RCC 7860 (cell line): Measurements from ENCODE around the gene VTN.

ENCODE experiments used
- DNase-seq: peaks from one replicate; pipeline ENCODE4 v3.0.0-alpha.2; 2015; ENCODE audit warnings: low spot score
- FAIRE-seq: peaks from 2 replicates; lab custom pipeline; 2012; peaks lifted over from hg19 to GRCh38; lab: Jason Lieb, UNC

VTN gene, protein sequence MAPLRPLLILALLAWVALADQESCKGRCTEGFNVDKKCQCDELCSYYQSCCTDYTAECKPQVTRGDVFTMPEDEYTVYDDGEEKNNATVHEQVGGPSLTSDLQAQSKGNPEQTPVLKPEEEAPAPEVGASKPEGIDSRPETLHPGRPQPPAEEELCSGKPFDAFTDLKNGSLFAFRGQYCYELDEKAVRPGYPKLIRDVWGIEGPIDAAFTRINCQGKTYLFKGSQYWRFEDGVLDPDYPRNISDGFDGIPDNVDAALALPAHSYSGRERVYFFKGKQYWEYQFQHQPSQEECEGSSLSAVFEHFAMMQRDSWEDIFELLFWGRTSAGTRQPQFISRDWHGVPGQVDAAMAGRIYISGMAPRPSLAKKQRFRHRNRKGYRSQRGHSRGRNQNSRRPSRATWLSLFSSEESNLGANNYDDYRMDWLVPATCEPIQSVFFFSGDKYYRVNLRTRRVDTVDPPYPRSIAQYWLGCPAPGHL

DNA sequence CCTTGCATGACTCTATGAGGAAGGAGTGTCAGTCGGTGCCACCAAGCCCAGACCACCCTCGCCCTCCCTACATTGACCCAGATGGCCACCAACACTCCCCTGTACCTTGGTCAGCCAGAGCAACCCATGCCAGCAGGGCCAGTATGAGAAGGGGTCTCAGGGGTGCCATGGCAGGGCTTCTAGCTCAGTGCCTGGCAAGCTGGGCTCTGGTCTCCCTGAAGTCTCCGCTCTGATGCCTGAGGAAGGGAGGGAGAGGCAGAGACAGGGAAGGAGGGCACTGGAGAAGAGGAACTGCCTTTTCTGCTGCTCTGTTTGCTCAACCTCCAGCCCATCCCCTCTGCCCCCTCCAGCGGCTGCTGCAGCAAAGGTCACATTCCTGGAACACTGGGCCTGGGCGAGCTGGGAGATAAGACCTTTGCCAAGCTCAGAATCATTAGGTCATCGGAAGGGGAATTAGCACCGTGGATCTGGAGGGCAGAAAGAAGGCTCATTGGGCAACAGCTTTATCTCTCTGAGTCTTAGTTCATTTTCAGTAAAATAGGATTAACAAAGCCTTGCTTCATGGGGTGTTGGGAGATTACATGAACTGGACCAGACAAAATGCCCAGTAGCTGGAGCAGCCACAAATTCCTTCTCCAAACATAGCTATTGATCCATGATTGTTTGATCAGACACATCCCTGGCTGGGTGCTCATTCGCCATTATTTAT is at the start of gene VTN:
VTN (minus strand) TSS at position 273 of the 709 bp plus-strand sequence; CDS start at position 169, 104 bp downstream.
- peak; percentile 44 for DNase-seq
- FAIRE-seq, result no peak

DNA sequence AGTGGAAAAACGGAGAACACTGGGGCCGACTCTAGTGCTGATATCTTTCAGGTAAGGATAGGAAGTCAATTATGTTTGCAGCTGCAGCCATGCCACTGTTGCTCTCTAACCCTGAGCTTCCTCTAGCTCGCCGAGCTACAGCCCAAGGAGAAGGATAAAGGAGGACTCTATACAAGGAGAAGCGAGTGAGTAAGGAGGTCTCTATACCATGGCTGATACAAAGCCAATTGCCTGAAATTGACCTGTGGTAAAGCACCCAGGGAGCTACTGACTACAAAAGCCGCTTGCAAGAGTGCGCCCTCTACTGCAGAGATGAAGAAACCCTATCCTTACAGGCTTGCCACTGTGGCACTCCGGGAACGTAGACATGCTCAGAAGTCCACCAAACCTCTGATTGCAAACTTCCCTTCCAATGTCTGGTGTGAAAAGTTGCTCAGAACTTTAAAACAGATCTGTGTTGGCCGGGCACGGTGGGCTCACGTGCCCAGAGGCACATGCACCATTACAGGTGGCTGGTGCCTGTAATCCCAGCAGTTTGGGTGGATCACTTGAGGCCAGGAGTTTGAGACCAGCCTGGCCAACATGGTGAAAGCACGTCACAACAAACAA is 46.7 kb upstream of the VTN start:
- FAIRE-seq, result no peak
- DNase-seq, result peak; percentile 54

DNA sequence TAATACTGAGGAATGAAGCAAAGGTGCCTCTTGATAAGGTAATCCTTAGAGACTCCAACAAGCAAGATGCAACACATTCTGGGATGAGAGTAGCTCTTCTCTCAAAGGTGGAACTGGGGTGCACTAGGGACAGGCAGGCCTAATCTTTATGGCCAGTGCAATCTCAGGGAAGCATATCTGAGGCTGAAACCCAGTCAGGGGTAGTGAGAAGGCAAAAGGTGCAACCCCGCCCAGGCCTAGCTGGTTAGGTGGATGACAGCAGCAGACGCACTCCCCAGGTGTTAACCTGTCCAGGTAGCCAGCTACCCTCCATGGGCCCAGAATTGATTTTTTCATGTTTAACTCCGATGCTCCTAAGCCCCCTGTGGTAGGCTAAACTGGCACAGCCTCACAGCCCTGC is 45.8 kb upstream of the VTN start:
- no peak for FAIRE-seq

DNA sequence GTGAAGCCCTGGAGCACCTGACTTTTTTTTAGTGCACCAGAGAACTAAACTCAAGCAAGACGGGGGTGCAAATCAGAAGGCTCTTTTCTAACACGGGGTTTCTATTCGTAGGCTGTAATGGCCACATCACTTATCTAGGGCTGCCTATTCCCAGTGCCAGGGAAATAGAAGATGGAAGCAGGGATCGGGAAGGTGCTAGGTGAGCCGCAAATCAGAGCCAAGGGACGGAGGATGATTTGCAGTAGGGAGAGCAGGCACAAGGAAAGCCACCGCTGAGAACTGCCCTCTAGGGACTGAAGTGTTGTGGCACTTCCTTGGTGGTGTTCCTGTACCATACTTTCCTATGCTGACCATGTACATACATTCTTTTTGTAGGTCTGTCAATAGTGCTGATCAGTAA is 43.7 kb upstream of the VTN start:
- DNase-seq (no peak), FAIRE-seq (no peak)

More for the DNA sequence above, 45.8 kb upstream of the VTN start:
- DNase-seq, result no peak

DNA sequence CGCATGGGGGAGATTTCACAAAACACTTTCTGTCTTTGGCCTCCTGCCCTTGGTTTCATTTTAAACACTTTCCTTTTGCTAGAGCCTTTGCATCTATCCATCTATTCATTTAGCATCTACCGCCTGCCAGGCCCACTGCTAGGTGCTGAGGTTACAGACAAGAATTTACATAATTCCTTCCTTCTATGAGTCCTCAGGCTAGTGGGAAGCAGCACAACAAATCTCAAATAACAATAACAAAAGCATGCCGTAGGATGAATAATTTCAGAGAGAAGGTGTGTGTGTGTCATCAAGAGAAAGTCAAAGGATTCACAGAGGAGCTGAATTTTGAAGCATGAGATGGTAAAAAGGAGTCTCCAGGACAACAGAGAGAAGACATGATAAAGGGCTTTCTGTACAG is 42.0 kb upstream of the VTN start:
- FAIRE-seq (no peak), DNase-seq (no peak)

DNA sequence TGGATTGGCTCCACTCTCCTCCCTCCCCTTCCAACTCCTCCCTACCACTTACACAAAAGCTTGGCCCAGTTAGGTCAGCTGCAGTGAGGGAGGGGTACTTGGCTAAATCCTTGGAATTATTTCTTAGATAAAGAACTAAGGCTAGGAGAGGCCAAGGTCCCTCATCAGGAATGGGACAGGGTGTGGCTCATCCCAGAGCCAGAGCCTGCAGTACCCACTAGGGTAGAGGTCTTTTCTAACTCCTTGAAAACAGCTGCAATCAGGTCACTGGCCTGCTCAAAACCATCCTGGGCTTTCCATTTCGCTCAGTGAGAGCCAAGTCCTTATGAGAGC is 37.8 kb upstream of the VTN start:
- FAIRE-seq, result no peak
- DNase-seq, result no peak

DNA sequence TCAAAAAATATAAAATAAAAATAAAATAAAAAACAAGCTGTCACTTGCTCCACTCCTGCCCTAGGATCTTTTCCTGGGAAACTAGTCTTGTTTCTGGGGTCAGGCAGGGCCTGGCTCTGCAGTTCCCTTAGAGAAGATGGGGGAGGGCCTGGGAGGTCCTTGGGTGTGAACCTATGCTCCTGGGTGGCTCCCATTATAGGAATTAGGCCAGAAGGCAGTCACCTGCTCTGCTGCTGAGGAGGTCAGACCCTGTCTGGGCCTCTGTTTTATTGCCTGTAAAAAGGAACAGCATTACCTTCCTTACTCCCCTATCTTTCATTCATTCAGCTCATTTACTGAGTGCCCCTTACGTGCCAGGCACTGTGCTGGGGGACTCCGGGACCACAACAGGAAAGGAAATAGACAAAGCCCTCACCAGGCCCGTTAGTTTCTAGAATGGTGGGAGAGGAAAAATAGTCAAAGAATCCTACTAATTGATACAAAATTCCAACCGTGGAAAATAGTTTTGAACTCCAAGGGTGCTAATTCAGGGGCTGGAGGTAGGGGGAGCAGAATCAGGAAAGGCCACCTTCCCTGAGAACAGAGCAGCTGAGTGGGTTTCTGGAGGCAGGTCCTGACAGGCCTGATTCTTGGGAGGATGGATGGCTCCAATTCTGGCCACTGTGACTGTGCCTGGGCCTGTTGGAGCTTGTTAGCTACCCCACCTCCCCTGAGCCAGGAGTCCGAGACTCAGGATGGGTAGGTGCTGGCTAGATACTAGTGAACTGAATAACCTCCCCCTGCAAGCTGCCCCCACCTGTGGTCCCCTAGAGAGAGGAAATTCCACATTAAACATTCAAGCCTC is 37.2 kb upstream of the VTN start:
- FAIRE-seq, result no peak

DNA sequence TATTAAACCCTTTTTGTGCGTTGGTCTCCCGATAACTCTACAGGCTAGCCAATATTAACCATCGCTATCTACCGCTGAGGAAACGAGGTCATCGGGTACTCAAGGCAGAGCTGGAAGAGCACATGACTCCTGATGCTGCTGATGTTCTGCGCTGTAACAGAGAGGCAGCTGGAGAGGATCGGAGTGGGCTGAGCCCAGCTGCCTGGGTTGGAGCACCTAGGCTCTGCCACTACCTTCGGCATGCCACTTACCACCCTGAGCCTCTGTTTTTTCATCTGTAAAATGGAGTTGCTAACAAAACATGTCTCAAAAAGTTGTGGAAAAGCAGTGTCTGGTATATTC is 36.3 kb upstream of the VTN start:
- FAIRE-seq, result no peak
- no peak for DNase-seq

More for the DNA sequence above, 37.2 kb upstream of the VTN start:
- DNase-seq, result no peak

DNA sequence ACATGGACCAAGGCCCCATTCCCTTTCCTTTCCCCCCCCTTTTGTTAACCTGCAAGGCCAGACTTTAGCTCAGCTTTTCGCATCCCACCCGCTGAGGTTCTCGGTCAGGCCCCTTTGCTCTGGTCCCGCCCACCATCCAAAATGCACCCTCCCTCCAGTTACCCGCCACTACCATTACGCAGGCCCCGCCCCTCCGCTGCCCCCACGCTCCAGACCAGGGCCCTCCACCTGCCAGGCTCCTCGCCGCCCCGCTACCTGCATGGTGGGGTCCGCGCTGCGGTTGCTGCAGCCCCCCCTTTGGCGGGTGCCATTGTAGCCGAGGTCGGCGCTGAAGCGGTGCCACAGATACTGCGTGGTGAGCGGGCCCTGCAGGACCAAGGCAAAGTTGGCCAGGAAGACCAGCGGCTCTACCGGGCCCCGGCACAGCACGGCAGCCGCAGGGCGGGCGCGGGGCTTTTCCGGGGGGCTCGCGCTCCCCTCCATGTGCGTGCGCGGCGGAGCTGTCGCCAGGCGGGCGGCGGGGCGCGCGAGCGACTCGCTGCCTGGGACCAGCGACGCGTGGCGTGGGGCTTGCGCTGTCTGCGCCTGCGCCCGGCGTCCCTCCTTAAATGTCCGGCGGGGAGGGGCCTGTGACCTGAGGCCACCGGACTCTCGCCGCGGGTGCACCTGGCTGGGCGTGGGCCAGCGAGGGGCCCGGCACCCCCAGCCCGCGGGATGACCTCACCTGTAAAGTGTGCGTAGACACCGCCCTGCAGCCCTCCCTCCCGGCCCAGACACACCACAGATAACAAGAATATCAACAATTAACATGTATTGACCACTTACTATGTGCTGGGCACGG is 35.7 kb upstream of the VTN start, which contains the start of gene SLC46A1:
SLC46A1 (minus strand) TSS at position 581 of the 841 bp plus-strand sequence; CDS start at position 483, 98 bp downstream.
- DNase-seq, result no peak
- no peak for FAIRE-seq

DNA sequence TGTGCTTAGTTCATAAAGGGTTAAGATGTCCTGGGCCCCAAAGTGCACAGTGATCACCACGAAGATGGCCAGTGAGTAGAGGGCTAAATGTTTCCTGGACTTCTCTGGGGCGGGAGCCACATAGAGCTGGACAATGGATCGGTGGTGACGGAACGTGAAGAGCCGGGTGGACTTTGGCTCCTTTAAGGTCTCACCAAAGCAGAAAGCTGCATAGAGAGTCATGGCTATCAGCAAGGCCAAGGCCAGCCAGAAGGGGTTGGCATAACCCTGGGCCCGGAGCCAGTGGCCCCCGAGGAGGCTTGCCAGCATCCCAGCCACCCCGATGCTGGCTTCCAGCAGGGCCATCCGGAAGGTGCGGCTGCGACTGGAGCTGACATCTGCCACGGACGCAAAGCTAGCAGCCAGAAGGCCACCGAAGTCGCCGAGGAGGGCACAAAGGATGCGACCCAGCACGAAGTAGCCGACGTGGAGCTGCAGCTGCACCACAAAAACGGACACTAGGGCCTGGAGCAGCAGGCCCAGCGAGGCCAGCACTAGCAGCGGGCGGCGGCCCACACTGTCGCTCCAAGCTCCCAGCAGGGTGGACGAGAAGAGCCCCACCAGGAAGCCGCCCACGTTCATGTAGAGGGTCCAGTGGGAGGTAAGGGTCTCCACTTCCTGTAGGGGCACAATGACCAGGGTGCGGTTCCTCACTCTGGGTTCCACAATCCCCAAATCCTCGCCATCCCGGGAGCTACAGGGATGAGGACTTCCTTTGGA is 34.9 kb upstream of the VTN start:
- FAIRE-seq (no peak), DNase-seq (no peak)

DNA sequence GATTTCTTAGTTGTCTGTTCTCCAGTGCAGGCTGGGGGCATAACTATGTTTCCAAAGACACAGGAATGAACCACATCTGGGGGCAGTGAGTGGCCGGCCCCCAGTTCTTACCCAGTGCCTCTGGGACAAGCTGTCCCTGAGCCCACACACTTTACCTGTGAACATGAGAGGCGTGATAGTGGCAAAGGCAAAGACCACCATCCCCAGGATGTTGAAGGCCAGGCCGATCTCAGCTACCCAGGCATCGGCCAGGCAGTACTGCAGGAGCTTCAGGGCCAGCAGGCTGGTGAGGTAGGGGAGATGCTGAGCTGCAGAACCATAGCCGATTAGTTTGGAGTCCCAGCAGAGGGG is 34.3 kb upstream of the VTN start:
- no peak for FAIRE-seq
- DNase-seq, result no peak

DNA sequence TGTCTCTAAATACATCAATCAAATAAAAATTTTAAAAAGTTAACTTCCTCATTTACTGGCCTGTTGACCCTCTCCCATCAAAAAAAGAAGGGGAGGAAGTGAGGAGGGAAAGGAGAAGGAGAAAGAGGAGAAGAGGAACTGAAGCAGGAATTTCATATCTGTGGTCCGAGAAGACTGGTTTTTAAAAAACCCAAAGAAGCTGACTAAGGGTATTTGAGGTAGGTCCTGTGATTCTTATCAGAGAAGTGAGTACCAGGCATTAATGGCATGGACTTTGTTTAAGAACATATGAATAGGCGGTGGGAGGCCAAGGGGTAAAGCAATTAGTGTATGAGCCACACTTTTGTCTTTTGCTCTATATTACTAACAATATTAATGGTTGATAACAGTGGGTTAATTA is 33.9 kb upstream of the VTN start:
- no peak for DNase-seq
- FAIRE-seq, result no peak

DNA sequence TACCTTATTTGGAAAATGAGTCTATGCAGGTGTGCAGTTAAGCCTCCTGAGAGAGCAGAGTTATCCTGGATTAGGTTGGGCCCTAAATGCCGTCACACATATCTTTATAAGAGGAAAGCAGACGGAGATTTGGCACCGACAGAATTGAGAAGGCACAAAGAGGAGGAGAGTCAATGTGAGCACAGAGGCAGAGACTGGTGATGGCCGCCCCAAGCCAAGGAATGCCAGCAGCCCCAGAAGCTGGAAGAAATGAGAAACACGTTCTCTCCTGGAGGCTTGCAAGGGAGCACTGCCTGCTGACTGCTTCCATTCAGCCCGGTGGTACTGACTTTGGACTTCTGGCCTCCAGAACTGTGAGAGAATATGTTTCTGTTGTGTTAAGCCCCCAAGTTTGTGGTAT is 32.7 kb upstream of the VTN start:
- no peak for FAIRE-seq

DNA sequence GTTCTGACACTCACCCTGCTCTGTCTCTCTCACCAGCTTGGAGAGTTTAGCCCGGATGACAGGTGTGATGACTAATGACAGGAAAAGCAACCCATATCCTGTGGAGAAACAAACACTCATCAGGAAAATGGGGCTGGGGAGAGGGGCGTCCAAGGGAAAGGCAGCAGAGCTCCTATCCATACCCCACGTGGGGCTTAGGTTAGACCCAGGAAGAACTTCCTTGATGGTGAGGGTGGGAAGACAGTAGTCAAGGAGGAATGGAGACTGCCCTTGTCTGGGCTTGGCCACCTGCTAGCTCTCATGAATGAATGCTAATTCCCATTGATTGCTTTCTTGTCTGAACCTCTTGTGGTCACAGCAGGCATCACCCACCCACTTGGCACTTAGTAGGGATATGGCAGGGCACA is 32.1 kb upstream of the VTN start:
- FAIRE-seq (no peak), DNase-seq (no peak)

More for the DNA sequence above, 32.7 kb upstream of the VTN start:
- no peak for DNase-seq

DNA sequence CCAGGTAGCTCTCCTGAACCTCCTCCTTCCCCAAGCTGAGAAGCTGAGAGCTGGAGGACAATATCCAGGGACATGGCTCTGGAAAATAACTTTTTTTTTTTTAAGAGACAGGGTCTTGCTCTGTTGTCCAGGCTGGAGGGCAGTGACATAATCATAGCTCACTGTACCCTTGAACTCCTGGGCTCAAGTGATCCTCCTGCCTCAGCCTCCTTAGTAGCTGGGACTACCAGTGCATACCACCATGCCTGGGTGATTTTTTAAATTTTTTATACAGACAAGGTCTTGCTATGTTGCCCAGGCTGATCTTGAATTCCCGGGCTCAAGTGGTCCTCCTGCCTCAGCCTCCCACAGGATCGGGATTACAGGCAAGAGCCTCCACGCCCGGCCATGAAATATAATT is 29.7 kb upstream of the VTN start:
- DNase-seq, result no peak
- no peak for FAIRE-seq

DNA sequence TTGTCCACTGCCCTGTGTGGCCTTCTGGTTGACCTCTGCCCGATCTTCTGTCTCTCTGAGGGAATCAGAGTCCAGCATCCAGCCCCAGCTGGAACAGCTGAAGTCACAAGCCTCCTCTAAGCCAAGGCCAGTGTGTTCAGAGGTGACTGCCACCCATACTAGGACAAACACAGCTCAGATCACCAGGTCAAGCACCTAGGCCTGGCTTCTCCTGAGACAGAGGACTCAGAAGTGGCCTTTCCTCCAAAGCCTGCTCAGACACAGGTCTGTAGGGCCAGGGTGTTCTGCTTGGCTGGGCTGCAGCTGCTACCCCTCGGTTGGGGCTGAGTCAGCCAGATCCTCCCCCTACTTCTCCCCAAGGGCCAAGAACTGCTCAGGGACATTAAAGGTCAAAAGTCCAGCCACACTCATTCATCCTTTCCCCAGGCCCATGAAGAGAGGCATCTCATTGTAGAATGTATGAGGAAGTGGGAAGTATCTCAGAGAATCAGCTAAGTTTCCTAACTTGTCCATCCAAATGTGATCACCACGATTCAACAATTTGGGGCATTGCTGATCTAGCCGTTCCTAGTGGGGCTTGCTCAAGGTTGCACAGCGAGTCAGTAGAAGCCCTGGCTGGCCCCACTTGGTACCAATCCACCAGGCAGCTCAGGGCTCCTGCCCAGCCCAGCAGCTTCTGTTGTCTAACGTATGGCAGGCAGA is 28.3 kb upstream of the VTN start:
- peak; percentile 84 for DNase-seq
- peak; percentile 92 for FAIRE-seq

DNA sequence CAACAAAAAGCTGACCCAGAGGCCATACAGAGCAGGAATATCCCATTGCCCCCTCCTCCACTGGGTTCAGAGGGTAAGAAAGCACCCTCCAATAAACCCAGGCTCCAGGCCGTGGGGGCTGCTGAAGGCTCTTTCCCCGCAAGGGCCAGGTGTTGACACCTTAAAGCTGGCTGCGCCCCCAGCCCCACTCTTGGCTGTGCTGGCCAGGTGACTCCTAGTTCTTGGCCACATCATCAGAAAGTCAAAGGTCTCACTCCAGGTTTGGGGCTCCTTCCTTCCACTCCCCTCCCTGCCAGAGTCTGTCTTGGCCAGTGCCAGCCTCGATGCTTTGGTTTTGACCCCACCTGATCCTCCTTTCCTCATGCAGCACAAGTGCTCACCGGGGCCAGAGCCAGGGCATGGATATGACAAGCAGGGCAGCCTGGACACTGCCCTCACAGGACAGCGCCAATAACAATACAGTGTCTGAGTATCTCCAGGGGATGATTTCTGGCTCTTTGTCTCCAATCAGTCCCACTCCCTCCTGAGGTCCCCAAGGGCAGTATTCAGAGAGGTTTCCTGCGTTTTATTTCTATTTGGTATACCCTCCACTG is 27.7 kb upstream of the VTN start:
- DNase-seq (no peak), FAIRE-seq (no peak)

DNA sequence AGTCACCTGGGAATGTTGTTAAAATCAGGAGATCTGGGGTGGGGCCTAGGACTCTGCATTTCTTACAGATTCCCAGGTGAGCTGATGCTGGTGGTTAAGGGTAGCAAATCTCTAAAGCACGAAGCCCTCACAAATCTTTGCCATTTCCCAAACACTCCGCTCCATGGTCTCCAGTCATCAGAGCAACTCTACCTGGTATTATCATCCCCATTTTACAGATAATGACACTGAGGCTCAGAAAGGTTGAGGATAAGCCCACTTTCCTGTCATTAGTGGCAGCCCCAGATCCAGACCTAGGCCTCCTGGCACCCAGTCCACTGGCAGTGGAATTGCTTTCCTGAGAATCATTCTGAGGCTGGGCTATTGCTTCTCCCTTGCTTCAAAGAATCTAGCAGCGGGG is 27.2 kb upstream of the VTN start:
- DNase-seq, result no peak
- FAIRE-seq, result no peak
